H9 (cell line): ENCODE results near the gene FAP. TPM values are rescaled to one million over a fixed set of nuclear protein-coding genes. Genes with fewer than 3 reads are reported as not detected.

Experiments used
- DNase-seq: peaks from one replicate; pipeline ENCODE4 v3.0.0-alpha.2; 2017
- H2AFZ ChIP-seq: one replicate; pipeline ENCODE4 v1.6.1; 2013; ENCODE audit warnings: mild to moderate bottlenecking, low read length, control low read depth, moderate library complexity
- H2AK5ac ChIP-seq: 2 replicates; pipeline ENCODE4 v1.6.1; 2013; ENCODE audit warnings: low read length, control low read depth, mixed read lengths; ENCODE audit not compliant: insufficient read length
- H2BK120ac ChIP-seq: one replicate; pipeline ENCODE4 v1.6.1; 2013; ENCODE audit warnings: low read depth, mild to moderate bottlenecking, low read length, control low read depth, inconsistent platforms; ENCODE audit not compliant: poor library complexity, severe bottlenecking
- H2BK12ac ChIP-seq: 2 replicates; pipeline ENCODE4 v1.6.1; 2013; ENCODE audit warnings: low read length, control low read depth, mixed read lengths, low read depth; ENCODE audit not compliant: insufficient read length
- H2BK15ac ChIP-seq: 2 replicates; pipeline ENCODE4 v1.6.1; 2013; ENCODE audit warnings: low read depth, low read length, control low read depth
- H2BK20ac ChIP-seq: one replicate; pipeline ENCODE4 v1.6.1; 2013; ENCODE audit warnings: low read depth, mild to moderate bottlenecking, low read length, control low read depth, inconsistent platforms; ENCODE audit not compliant: poor library complexity, severe bottlenecking
- H2BK5ac ChIP-seq: 2 replicates; pipeline ENCODE4 v1.6.1; 2013; ENCODE audit warnings: low read length, control low read depth, mixed read lengths; ENCODE audit not compliant: insufficient read length
- H3K14ac ChIP-seq: 2 replicates; pipeline ENCODE4 v1.6.1; 2013; ENCODE audit warnings: low read length, control low read depth; ENCODE audit not compliant: insufficient read depth
- H3K18ac ChIP-seq: 2 replicates; pipeline ENCODE4 v1.6.1; 2013; ENCODE audit warnings: low read depth, mild to moderate bottlenecking, mixed read lengths, low read length, control low read depth; ENCODE audit not compliant: insufficient read length
- H3K23ac ChIP-seq: 2 replicates; pipeline ENCODE4 v1.6.1; 2013; ENCODE audit warnings: low read length, control low read depth, mixed read lengths, low read depth; ENCODE audit not compliant: insufficient read length
- H3K23me2 ChIP-seq: 2 replicates; pipeline ENCODE4 v1.6.1; 2013; ENCODE audit warnings: low read depth, mild to moderate bottlenecking, mixed read lengths, low read length, control low read depth; ENCODE audit not compliant: insufficient read length, poor library complexity, severe bottlenecking
- H3K27ac ChIP-seq: 2 replicates; pipeline ENCODE4 v1.5.1; 2013; ENCODE audit warnings: low read length, control low read depth, mixed read lengths, low read depth; ENCODE audit not compliant: insufficient read length
- H3K27me3 ChIP-seq: 2 replicates; pipeline ENCODE4 v1.6.1; 2013; ENCODE audit warnings: low read length, control low read depth, inconsistent platforms; ENCODE audit not compliant: insufficient read depth
- H3K4ac ChIP-seq: 2 replicates; pipeline ENCODE4 v1.6.1; 2013; ENCODE audit warnings: low read depth, mild to moderate bottlenecking, control low read depth, inconsistent platforms, low read length, moderate library complexity
- H3K4me1 ChIP-seq: 2 replicates; pipeline ENCODE4 v1.6.1; 2013; ENCODE audit warnings: low read length, control low read depth, inconsistent platforms; ENCODE audit not compliant: insufficient read depth
- H3K4me2 ChIP-seq: 2 replicates; pipeline ENCODE4 v1.6.1; 2013; ENCODE audit warnings: low read length, control low read depth, mixed read lengths; ENCODE audit not compliant: insufficient read length, insufficient read depth
- H3K56ac ChIP-seq: 2 replicates; pipeline ENCODE4 v1.6.1; 2013; ENCODE audit warnings: low read depth, mild to moderate bottlenecking, mixed read lengths, low read length, control low read depth; ENCODE audit not compliant: insufficient read length
- H3K79me1 ChIP-seq: 2 replicates; pipeline ENCODE4 v1.6.1; 2013; ENCODE audit warnings: low read depth, mild to moderate bottlenecking, moderate library complexity, low read length, control low read depth, inconsistent platforms; ENCODE audit not compliant: insufficient read depth, poor library complexity, severe bottlenecking
- H3K79me2 ChIP-seq: 2 replicates; pipeline ENCODE4 v1.6.1; 2013; ENCODE audit warnings: low read length, control low read depth, inconsistent platforms; ENCODE audit not compliant: insufficient read depth
- H3K9ac ChIP-seq: 2 replicates; pipeline ENCODE4 v1.6.1; 2013; ENCODE audit warnings: low read length, control low read depth, mixed read lengths; ENCODE audit not compliant: insufficient read length; ENCODE audit errors: extremely low read depth
- H3K9me3 ChIP-seq: one replicate; pipeline ENCODE4 v1.6.1; 2013; ENCODE audit warnings: low read depth, low read length, inconsistent platforms; ENCODE audit not compliant: control insufficient read depth
- H3T11ph ChIP-seq: one replicate; pipeline ENCODE4 v1.6.1; 2013; ENCODE audit warnings: mild to moderate bottlenecking, low read length, control low read depth, inconsistent platforms
- H4K20me1 ChIP-seq: one replicate; pipeline ENCODE4 v1.6.1; 2013; ENCODE audit not compliant: control insufficient read depth, insufficient read length, insufficient read depth
- H4K5ac ChIP-seq: 2 replicates; pipeline ENCODE4 v1.6.1; 2013; ENCODE audit warnings: low read depth, mild to moderate bottlenecking, mixed read lengths, low read length, control low read depth; ENCODE audit not compliant: insufficient read length
- H4K8ac ChIP-seq: replicated peaks from 2 replicates; pipeline ENCODE4 v1.6.1; 2013; ENCODE audit warnings: low read length, control low read depth, mixed read lengths, low read depth; ENCODE audit not compliant: insufficient read length
- H4K91ac ChIP-seq: 2 replicates; pipeline ENCODE4 v1.6.1; 2013; ENCODE audit warnings: low read depth, mild to moderate bottlenecking, moderate library complexity, mixed read lengths, low read length, control low read depth; ENCODE audit not compliant: insufficient read length
- H3K27ac Mint-ChIP-seq, 3 experiments: 2 replicates in 2 of 3; 3 replicates in 1 of 3; pipeline ENCODE4 v1.8.0; 2020 to 2021; ENCODE audit warnings: mixed read lengths in 3 of 3, mild to moderate bottlenecking in 1 of 3, moderate library complexity in 1 of 3
- H3K27me3 Mint-ChIP-seq: 2 replicates; pipeline ENCODE4 v1.8.0; 2021; ENCODE audit warnings: low read depth, mild to moderate bottlenecking, moderate library complexity, mixed read lengths
- H3K36me3 Mint-ChIP-seq, 3 experiments: 2 replicates in 2 of 3; 3 replicates in 1 of 3; pipeline ENCODE4 v1.8.0; 2020 to 2021; ENCODE audit warnings: low read depth in 3 of 3, mixed read lengths in 3 of 3; ENCODE audit not compliant: insufficient read depth in 1 of 3
- H3K4me1 Mint-ChIP-seq, 2 experiments: 2 replicates each; pipeline ENCODE4 v1.8.0; 2020; ENCODE audit warnings: mixed read lengths in 2 of 2
- H3K4me3 Mint-ChIP-seq, 2 experiments: 2 replicates in 1 of 2; 3 replicates in 1 of 2; pipeline ENCODE4 v1.8.0; 2020 to 2021; ENCODE audit warnings: mild to moderate bottlenecking in 2 of 2, mixed read lengths in 2 of 2, moderate library complexity in 1 of 2
- H3K9me3 Mint-ChIP-seq, 2 experiments: 2 replicates in 1 of 2; 3 replicates in 1 of 2; pipeline ENCODE4 v1.8.0; 2020; ENCODE audit warnings: mild to moderate bottlenecking in 2 of 2, mixed read lengths in 2 of 2, moderate library complexity in 1 of 2
- whole genome bisulfite sequencing: extraction: QIAGEN DNeasy Blood & Tissue Kit; methylation state at CpG from one replicate; pipeline ENCODE4 v1.1.7; 2013; ENCODE audit warnings: missing lambda C conversion rate, low lambda C conversion rate, mixed read lengths; ENCODE audit not compliant: insufficient read length; ENCODE audit errors: extremely low coverage; 5-methylcytosine and 5-hydroxymethylcytosine counted together
- total RNA-seq: library from RNA; stranded (reverse); gene quantifications from 2 replicates; pipeline ENCODE4 v1.2.1, GENCODE V29; 2021
- TF ChIP-seq, protein P1 (sequence below): fragments of 200-600 bp; sonication (generic); conservative IDR thresholded peaks from 3 replicates; pipeline ENCODE4 v1.8.0; 2021; ENCODE audit warnings: antibody characterized with exemption, mild to moderate bottlenecking

The FAP gene
- total RNA-seq, 1 experiment from 2014 or later = not detected

- Histone ChIP-seq H3K56ac (no peak overlapping the region), H2AFZ (no peak overlapping the region), H2BK12ac (no peak overlapping the region), H3K4me2 (no peak overlapping the region), H4K8ac (no peak overlapping the region), H3K27me3 (no peaks in the 10 kb centered on the region), H2BK120ac (no peak overlapping the region), H2BK15ac (no peak overlapping the region), H3K4ac (no peak overlapping the region), H2BK5ac (no peak overlapping the region), H4K20me1 (no peaks in the 10 kb centered on the region), H3K79me2 (no peaks in the 10 kb centered on the region), H3K14ac (no peak overlapping the region), H2AK5ac (no peak overlapping the region), H3T11ph (no peak overlapping the region), H3K23me2 (no peaks in the 10 kb centered on the region), H4K91ac (no peak overlapping the region), H3K9me3 (no peaks in the 10 kb centered on the region), H3K4me1 (no peaks in the 10 kb centered on the region), H3K27ac (no peak overlapping the region), H3K79me1 (no peaks in the 10 kb centered on the region), H4K5ac (no peak overlapping the region), H3K9ac (no peak overlapping the region), H2BK20ac (no peak overlapping the region), H3K18ac (no peak overlapping the region), H3K23ac (no peak overlapping the region)
- DNase-seq = no peak
- TF ChIP-seq, protein P1, sequence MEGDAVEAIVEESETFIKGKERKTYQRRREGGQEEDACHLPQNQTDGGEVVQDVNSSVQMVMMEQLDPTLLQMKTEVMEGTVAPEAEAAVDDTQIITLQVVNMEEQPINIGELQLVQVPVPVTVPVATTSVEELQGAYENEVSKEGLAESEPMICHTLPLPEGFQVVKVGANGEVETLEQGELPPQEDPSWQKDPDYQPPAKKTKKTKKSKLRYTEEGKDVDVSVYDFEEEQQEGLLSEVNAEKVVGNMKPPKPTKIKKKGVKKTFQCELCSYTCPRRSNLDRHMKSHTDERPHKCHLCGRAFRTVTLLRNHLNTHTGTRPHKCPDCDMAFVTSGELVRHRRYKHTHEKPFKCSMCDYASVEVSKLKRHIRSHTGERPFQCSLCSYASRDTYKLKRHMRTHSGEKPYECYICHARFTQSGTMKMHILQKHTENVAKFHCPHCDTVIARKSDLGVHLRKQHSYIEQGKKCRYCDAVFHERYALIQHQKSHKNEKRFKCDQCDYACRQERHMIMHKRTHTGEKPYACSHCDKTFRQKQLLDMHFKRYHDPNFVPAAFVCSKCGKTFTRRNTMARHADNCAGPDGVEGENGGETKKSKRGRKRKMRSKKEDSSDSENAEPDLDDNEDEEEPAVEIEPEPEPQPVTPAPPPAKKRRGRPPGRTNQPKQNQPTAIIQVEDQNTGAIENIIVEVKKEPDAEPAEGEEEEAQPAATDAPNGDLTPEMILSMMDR = no peak
- Mint-ChIP-seq H3K27me3 (no peaks in the 10 kb centered on the region), H3K27ac (no peak overlapping the region), H3K9me3 (no peaks in the 10 kb centered on the region), H3K4me3 (no peak overlapping the region), H3K4me1 (no peaks in the 10 kb centered on the region), H3K36me3 (no peaks in the 10 kb centered on the region)
- no CpG with 5 or more reads among the region's 2 CpGs for WGBS
These were observed 58.3 kb downstream of the FAP start for GRCh38 chr2:162184821-162185450.
